Mesendoderm (in vitro differentiated cells): ENCODE data around the gene FOXJ1.

Source experiments
- DNase-seq: peaks from one replicate; pipeline ENCODE4 v3.0.0; 2013
- H2AK5ac ChIP-seq: 2 replicates; pipeline ENCODE4 v1.6.1; 2013; ENCODE audit warnings: low read length, inconsistent platforms
- H2BK120ac ChIP-seq: 2 replicates; pipeline ENCODE4 v1.6.1; 2013; ENCODE audit warnings: low read depth, mild to moderate bottlenecking, low read length, moderate library complexity, mixed read lengths
- H2BK15ac ChIP-seq: replicated peaks from 2 replicates; pipeline ENCODE4 v1.6.1; 2013; ENCODE audit warnings: low read depth, mild to moderate bottlenecking, moderate library complexity
- H2BK5ac ChIP-seq: 2 replicates; pipeline ENCODE4 v1.6.1; 2013; ENCODE audit warnings: low read length, inconsistent platforms
- H3K18ac ChIP-seq: 2 replicates; pipeline ENCODE4 v1.6.1; 2013; ENCODE audit warnings: mild to moderate bottlenecking, low read length, mixed read lengths
- H3K23ac ChIP-seq: one replicate; pipeline ENCODE4 v1.6.1; 2013; ENCODE audit warnings: low read length
- H3K27ac ChIP-seq: 2 replicates; pipeline ENCODE4 v1.5.1; 2013; ENCODE audit warnings: low read depth, mild to moderate bottlenecking, inconsistent platforms, low read length, moderate library complexity
- H3K27me3 ChIP-seq: 2 replicates; pipeline ENCODE4 v1.6.1; 2013; ENCODE audit warnings: low read length, control low read depth, mild to moderate bottlenecking, inconsistent platforms; ENCODE audit not compliant: insufficient read depth, poor library complexity
- H3K36me3 ChIP-seq: 2 replicates; pipeline ENCODE4 v1.6.1; 2013; ENCODE audit warnings: low read length, inconsistent platforms; ENCODE audit not compliant: control insufficient read depth, insufficient read depth
- H3K4ac ChIP-seq: one replicate; pipeline ENCODE4 v1.6.1; 2013; ENCODE audit warnings: low read depth, mild to moderate bottlenecking, low read length, moderate library complexity
- H3K4me1 ChIP-seq: 2 replicates; pipeline ENCODE4 v1.6.1; 2013; ENCODE audit warnings: low read depth, low read length, inconsistent platforms; ENCODE audit not compliant: control insufficient read depth
- H3K4me2 ChIP-seq: 2 replicates; pipeline ENCODE4 v1.6.1; 2013; ENCODE audit warnings: low read length
- H3K4me3 ChIP-seq: 2 replicates; pipeline ENCODE4 v1.5.1; 2013; ENCODE audit warnings: mild to moderate bottlenecking, low read length
- H3K56ac ChIP-seq: one replicate; pipeline ENCODE4 v1.6.1; 2013; ENCODE audit warnings: low read length
- H3K79me1 ChIP-seq: 2 replicates; pipeline ENCODE4 v1.6.1; 2013; ENCODE audit warnings: low read length, inconsistent platforms
- H3K79me2 ChIP-seq: 2 replicates; pipeline ENCODE4 v1.6.1; 2013; ENCODE audit warnings: mild to moderate bottlenecking, low read length; ENCODE audit not compliant: control insufficient read depth, insufficient read depth
- H3K9ac ChIP-seq: 2 replicates; pipeline ENCODE4 v1.6.1; 2013; ENCODE audit warnings: low read length, inconsistent platforms
- H4K5ac ChIP-seq: one replicate; pipeline ENCODE4 v1.6.1; 2013; ENCODE audit warnings: low read length
- H4K8ac ChIP-seq: one replicate; pipeline ENCODE4 v1.6.1; 2013; ENCODE audit warnings: low read depth, mild to moderate bottlenecking, control low read depth, low read length, moderate library complexity
- WGBS: extraction: QIAGEN DNeasy Blood & Tissue Kit; methylation state at CpG from one replicate; pipeline ENCODE4 v1.1.7; 2013; ENCODE audit warnings: low lambda C conversion rate, missing lambda C conversion rate; ENCODE audit not compliant: insufficient coverage; ENCODE audit errors: extremely low coverage; 5-methylcytosine and 5-hydroxymethylcytosine counted together

FOXJ1 gene

GRCh38 chr17:76153202-76153601 lies 12.2 kb upstream of the FOXJ1 start:
- Histone ChIP-seq H4K8ac (no peak overlapping the region), H3K4me3 (no peak overlapping the region), H3K18ac (no peak overlapping the region), H3K9ac (no peak overlapping the region), H4K5ac (no peak overlapping the region), H2BK15ac (no peak overlapping the region), H3K23ac (no peak overlapping the region), H2BK5ac (no peak overlapping the region), H3K27me3 (no peaks in the 10 kb centered on the region), H3K4me2 (no peak overlapping the region), H3K79me1 (no peaks in the 10 kb centered on the region), H3K56ac (no peak overlapping the region), H3K27ac (no peak overlapping the region), H3K79me2 (no peaks in the 10 kb centered on the region), H3K4ac (no peak overlapping the region), H3K4me1 (no peaks in the 10 kb centered on the region), H2BK120ac (no peak overlapping the region), H3K36me3 (no peaks in the 10 kb centered on the region), H2AK5ac (no peak overlapping the region)
- DNase-seq: peak; percentile 41
- WGBS: no CpG with 5 or more reads among the region's 9 CpGs

DNA sequence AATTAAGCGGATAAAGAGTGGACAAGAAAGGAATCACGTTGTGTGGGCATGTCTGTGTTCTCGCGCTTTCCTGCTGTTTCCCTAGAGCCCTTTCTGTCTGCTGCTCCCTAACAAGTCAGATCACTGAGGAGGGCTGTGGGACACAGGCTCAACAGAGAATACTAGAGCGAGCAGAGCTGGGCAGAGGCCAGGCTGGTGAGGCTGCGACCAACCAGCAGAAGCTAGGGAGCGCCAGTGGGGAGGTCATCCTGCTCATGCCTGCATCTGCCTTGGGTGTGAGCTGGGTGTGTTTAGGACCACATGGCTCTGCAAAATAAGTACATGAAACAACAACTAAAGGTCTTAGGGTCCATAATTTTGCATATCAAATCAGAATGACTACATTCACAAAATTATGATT lies 11.5 kb upstream of the FOXJ1 start:
- Histone ChIP-seq H4K8ac (no peak overlapping the region), H3K4me1 (no peaks in the 10 kb centered on the region), H2AK5ac (no peak overlapping the region), H3K9ac (no peak overlapping the region), H3K56ac (no peak overlapping the region), H2BK15ac (no peak overlapping the region), H2BK120ac (no peak overlapping the region), H3K18ac (no peak overlapping the region), H3K79me2 (no peaks in the 10 kb centered on the region), H3K27me3 (no peaks in the 10 kb centered on the region), H3K27ac (no peak overlapping the region), H3K4ac (no peak overlapping the region), H3K4me2 (no peak overlapping the region), H2BK5ac (no peak overlapping the region), H3K23ac (no peak overlapping the region), H3K79me1 (no peaks in the 10 kb centered on the region), H3K36me3 (no peaks in the 10 kb centered on the region), H3K4me3 (no peak overlapping the region), H4K5ac (no peak overlapping the region)
- DNase-seq: peak; percentile 40
- WGBS: no CpG with 5 or more reads among the region's 7 CpGs

- WGBS: no CpG with 5 or more reads among the region's 8 CpGs
- H3K4ac ChIP-seq: no peak overlapping the region
- H3K23ac ChIP-seq: no peak overlapping the region
- H3K4me2 ChIP-seq: no peak overlapping the region
- H2BK120ac ChIP-seq: no peak overlapping the region
- H3K36me3 ChIP-seq: no peaks in the 10 kb centered on the region
- H3K79me1 ChIP-seq: no peaks in the 10 kb centered on the region
- H3K27ac ChIP-seq: no peak overlapping the region
- no peak overlapping the region for H3K56ac ChIP-seq
- H2BK15ac ChIP-seq: no peak overlapping the region
- no peaks in the 10 kb centered on the region for H3K27me3 ChIP-seq
- H3K18ac ChIP-seq: no peak overlapping the region
- DNase-seq: no peak
- no peak overlapping the region for H3K4me3 ChIP-seq
- H3K9ac ChIP-seq: no peak overlapping the region
- H3K79me2 ChIP-seq: no peaks in the 10 kb centered on the region
- H4K5ac ChIP-seq: no peak overlapping the region
- no peaks in the 10 kb centered on the region for H3K4me1 ChIP-seq
- H2BK5ac ChIP-seq: no peak overlapping the region
- no peak overlapping the region for H2AK5ac ChIP-seq
- H4K8ac ChIP-seq: no peak overlapping the region
Measured at GRCh38 chr17:76151896-76152454, 10.9 kb upstream of the FOXJ1 start.

DNA sequence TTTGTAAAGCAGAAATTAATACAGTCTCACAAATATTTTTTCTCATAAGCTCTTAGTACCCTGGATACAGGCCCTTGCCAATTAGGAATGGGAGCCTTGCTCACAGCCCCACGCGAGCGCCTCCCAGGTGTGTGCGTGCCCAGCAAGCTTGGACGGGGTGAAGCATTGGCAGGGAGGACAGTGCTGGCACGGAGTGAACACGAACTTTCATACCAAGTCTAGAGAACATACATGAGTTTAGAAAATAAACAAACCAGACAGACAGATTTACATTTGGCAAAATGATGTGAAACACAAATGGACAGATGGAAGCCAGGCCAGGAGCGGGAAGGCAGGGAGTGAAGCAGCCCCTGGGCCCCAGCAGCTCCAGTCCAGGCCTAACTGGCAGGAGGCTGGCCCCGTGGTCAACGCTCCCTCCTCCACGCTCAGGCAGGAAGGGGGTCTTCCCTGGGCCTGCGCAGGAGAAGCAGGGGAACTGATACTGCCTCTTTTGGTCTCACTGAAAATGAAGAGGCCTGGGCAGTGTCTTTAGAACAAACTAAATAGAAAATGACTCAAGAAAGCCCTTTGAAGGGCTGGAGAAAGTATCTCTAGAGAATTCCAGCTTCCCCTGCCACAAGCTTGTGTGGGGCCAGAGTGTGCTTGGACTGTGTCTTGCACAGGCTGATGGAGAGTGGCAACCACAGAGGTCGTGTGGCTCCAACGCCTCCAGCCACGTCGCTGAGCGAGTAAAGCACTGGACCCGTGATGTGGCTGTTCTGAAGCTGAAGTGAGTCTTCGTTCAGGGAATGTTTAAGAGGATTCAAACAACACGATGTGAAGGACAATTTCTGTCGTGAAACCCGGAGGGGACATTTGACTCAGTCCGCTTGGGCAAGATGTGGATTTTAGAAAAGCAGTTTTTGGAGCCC lies 9.9 kb upstream of the FOXJ1 start:
- H2BK120ac ChIP-seq: no peak overlapping the region
- no peak overlapping the region for H3K4me3 ChIP-seq
- no peak overlapping the region for H3K23ac ChIP-seq
- no peaks in the 10 kb centered on the region for H3K27me3 ChIP-seq
- no peak for DNase-seq
- H3K36me3 ChIP-seq: no peaks in the 10 kb centered on the region
- no peak overlapping the region for H3K9ac ChIP-seq
- H3K18ac ChIP-seq: no peak overlapping the region
- H2BK15ac ChIP-seq: no peak overlapping the region
- no peak overlapping the region for H2AK5ac ChIP-seq
- H3K79me2 ChIP-seq: no peaks in the 10 kb centered on the region
- H3K27ac ChIP-seq: no peak overlapping the region
- no peak overlapping the region for H4K8ac ChIP-seq
- no peaks in the 10 kb centered on the region for H3K4me1 ChIP-seq
- H2BK5ac ChIP-seq: no peak overlapping the region
- H3K4ac ChIP-seq: no peak overlapping the region
- H3K79me1 ChIP-seq: no peaks in the 10 kb centered on the region
- no CpG with 5 or more reads among the region's 23 CpGs for WGBS
- H3K4me2 ChIP-seq: no peak overlapping the region
- H3K56ac ChIP-seq: no peak overlapping the region
- H4K5ac ChIP-seq: no peak overlapping the region

DNA sequence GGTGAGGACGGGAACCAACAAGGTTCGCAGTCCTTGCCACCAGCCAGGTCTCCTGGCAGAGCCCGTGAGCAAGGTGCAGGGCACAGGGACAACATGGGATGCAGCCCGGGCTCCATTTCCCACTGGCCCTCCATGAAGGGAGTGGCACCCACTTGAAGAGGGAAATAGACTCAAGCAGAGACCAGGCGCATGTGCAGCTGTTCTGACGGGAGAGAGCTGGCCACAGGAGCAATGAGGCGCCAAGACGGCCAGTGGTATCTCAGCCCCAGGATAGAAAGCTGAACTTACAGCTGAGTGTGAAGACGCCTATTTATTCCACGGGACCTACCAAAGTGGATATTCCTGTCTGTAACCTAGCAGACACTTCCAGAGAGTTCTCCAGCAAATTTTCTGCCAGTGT lies 8.2 kb upstream of the FOXJ1 start:
- no peak overlapping the region for H4K5ac ChIP-seq
- H3K9ac ChIP-seq: no peak overlapping the region
- no peak for DNase-seq
- no peaks in the 10 kb centered on the region for H3K36me3 ChIP-seq
- H3K27ac ChIP-seq: no peak overlapping the region
- no peaks in the 10 kb centered on the region for H3K27me3 ChIP-seq
- no peak overlapping the region for H3K4me3 ChIP-seq
- no peak overlapping the region for H3K23ac ChIP-seq
- no peak overlapping the region for H2BK120ac ChIP-seq
- no peak overlapping the region for H3K56ac ChIP-seq
- no peak overlapping the region for H2AK5ac ChIP-seq
- H3K79me1 ChIP-seq: no peaks in the 10 kb centered on the region
- H3K79me2 ChIP-seq: no peaks in the 10 kb centered on the region
- no peak overlapping the region for H3K4me2 ChIP-seq
- no peaks in the 10 kb centered on the region for H3K4me1 ChIP-seq
- WGBS: no CpG with 5 or more reads among the region's 10 CpGs
- no peak overlapping the region for H2BK5ac ChIP-seq
- no peak overlapping the region for H3K4ac ChIP-seq
- no peak overlapping the region for H3K18ac ChIP-seq
- no peak overlapping the region for H2BK15ac ChIP-seq
- H4K8ac ChIP-seq: no peak overlapping the region

GRCh38 chr17:76148015-76148326 lies 6.9 kb upstream of the FOXJ1 start:
- Histone ChIP-seq H3K9ac (no peak overlapping the region), H3K36me3 (no peaks in the 10 kb centered on the region), H3K56ac (no peak overlapping the region), H3K79me2 (no peaks in the 10 kb centered on the region), H3K4me3 (no peak overlapping the region), H4K5ac (no peak overlapping the region), H3K23ac (no peak overlapping the region), H3K79me1 (no peaks in the 10 kb centered on the region), H2BK5ac (no peak overlapping the region), H2BK120ac (no peak overlapping the region), H3K18ac (no peak overlapping the region), H2AK5ac (no peak overlapping the region), H3K4ac (no peak overlapping the region), H3K4me2 (no peak overlapping the region), H3K27ac (no peak overlapping the region), H3K4me1 (no peaks in the 10 kb centered on the region), H3K27me3 (no peaks in the 10 kb centered on the region), H4K8ac (no peak overlapping the region), H2BK15ac (no peak overlapping the region)
- no CpG with 5 or more reads among the region's 1 CpG for WGBS
- no peak for DNase-seq
